Progenitor cell of endocrine pancreas (in vitro differentiated cells): Measurements from ENCODE around the gene APBB1IP. TPM values are rescaled to one million over a fixed set of nuclear protein-coding genes. Genes with fewer than 3 reads are reported as not detected.
"Not testable (repeated sequence)": the region's sequence is repeated elsewhere in the genome, so short reads cannot be mapped to it uniquely, and the experiment has no call there.

ENCODE experiments used
- DNase-seq: peaks from one replicate; pipeline ENCODE4 v3.0.0; 2021; ENCODE audit warnings: low spot score; ENCODE audit not compliant: unreplicated experiment
- H3K27ac Mint-ChIP-seq: 2 replicates; pipeline ENCODE4 v1.8.0; 2021; ENCODE audit warnings: mild to moderate bottlenecking, moderate library complexity, mixed read lengths
- H3K27me3 Mint-ChIP-seq: 2 replicates; pipeline ENCODE4 v1.8.0; 2021; ENCODE audit warnings: mixed read lengths
- H3K36me3 Mint-ChIP-seq: 2 replicates; pipeline ENCODE4 v1.8.0; 2022; ENCODE audit warnings: mixed read lengths; ENCODE audit not compliant: insufficient read depth
- H3K4me1 Mint-ChIP-seq: 2 replicates; pipeline ENCODE4 v1.8.0; 2021; ENCODE audit warnings: low read depth, mixed read lengths
- H3K4me3 Mint-ChIP-seq: 2 replicates; pipeline ENCODE4 v1.8.0; 2021; ENCODE audit warnings: low read depth, mild to moderate bottlenecking, moderate library complexity, mixed read lengths
- H3K9me3 Mint-ChIP-seq: 2 replicates; pipeline ENCODE4 v1.8.0; 2021; ENCODE audit warnings: low read depth, mixed read lengths
- total RNA-seq: library from RNA; stranded (reverse); gene quantifications from 2 replicates; pipeline ENCODE4 v1.2.1, GENCODE V29; 2021
- TF ChIP-seq, protein P1 (sequence below): fragments of 200-600 bp; sonication (generic); IDR thresholded peaks from one replicate; pipeline ENCODE4 v1.5.0; 2021; ENCODE audit warnings: antibody characterized with exemption, mild to moderate bottlenecking; ENCODE audit not compliant: unreplicated experiment

Gene APBB1IP
- total RNA-seq, 1 donor from 2014 or later: 0.38 TPM

DNA sequence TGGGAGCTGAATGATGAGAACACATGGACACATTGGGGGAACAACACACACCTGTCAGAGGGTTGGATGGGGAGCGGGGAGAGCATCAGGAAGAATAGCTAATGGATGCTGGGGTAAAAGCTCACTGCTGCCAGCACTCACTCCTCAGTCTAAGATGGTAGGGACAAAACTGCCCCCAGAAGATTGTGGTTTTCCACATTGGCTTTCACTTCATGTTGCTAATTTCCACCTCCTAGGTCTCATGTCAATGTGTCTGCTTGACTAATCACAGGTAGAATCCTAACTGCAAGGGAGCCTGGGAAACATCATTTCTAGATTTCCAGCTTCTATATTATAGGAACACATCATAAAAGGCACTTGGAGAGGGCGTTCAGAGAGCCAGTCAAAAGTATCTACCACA is 22.6 kb downstream of the APBB1IP start:
- Mint-ChIP-seq H3K9me3 (peaks cover 3% of the 10 kb centered on the region), H3K27me3 (no peaks in the 10 kb centered on the region), H3K36me3 (no peaks in the 10 kb centered on the region), H3K4me3 (no peak overlapping the region), H3K27ac (no peak overlapping the region), H3K4me1 (no peaks in the 10 kb centered on the region)
- no peak for DNase-seq
- TF ChIP-seq, protein P1, sequence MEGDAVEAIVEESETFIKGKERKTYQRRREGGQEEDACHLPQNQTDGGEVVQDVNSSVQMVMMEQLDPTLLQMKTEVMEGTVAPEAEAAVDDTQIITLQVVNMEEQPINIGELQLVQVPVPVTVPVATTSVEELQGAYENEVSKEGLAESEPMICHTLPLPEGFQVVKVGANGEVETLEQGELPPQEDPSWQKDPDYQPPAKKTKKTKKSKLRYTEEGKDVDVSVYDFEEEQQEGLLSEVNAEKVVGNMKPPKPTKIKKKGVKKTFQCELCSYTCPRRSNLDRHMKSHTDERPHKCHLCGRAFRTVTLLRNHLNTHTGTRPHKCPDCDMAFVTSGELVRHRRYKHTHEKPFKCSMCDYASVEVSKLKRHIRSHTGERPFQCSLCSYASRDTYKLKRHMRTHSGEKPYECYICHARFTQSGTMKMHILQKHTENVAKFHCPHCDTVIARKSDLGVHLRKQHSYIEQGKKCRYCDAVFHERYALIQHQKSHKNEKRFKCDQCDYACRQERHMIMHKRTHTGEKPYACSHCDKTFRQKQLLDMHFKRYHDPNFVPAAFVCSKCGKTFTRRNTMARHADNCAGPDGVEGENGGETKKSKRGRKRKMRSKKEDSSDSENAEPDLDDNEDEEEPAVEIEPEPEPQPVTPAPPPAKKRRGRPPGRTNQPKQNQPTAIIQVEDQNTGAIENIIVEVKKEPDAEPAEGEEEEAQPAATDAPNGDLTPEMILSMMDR: no peak

DNA sequence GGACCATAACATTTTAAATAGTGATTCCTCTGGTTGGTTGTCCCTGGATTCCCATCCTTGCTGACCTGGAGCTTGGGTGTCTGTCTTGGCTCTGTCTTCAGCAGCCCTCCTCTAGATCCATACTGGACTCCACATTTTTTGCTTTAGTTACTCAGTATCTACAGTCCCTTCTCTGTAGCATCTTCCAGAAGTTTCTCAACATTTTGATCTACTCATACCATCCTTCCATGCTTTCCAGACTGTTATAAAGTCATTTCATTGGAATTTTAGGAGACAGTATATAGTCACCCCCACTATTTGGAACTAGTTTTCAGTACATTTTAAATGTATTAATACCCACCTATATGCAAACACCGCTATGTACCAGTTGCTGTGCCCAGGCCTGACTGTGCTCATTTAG is 25.8 kb downstream of the APBB1IP start:
- H3K36me3 Mint-ChIP-seq: no peaks in the 10 kb centered on the region
- no peak overlapping the region for H3K4me3 Mint-ChIP-seq
- TF ChIP-seq, protein P1: no peak

DNA sequence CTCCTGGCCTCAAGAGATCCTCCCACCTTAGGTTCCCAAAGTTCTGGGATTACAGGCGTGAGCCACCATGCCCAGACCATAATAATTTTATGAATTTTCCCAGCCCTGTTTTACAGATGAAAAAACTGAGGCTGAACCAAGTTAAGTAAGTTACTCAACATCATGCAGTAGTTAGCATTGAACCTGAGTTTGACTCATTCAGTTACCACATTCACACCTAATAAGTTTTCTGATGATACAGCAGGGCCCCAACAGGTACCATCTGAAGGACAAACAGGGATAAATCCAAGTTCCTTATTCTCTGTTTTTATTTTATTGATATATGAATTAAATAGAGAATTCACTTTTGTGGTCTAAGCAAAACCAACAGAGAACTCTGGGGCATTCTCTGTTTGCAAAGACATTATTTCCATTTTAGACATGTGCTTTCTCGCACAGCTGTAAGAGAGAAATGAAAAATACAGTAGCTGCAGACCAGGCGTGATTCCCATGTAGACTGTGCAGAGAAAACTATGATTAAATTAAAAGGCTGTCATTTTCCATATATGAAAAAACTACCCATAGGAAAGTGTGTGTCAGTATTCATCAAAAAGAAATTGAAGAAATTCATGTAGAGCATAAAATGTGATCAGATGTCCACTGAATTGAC is 26.6 kb downstream of the APBB1IP start:
- Mint-ChIP-seq H3K27me3 (no peaks in the 10 kb centered on the region), H3K36me3 (no peaks in the 10 kb centered on the region), H3K4me3 (no peak overlapping the region), H3K9me3 (peaks cover 3% of the 10 kb centered on the region), H3K4me1 (peaks cover 2% of the 10 kb centered on the region), H3K27ac (no peak overlapping the region)
- no peak for DNase-seq
- TF ChIP-seq, protein P1: no peak

More for the DNA sequence above, 25.8 kb downstream of the APBB1IP start:
- DNase-seq: no peak
- Mint-ChIP-seq H3K9me3 (peaks cover 3% of the 10 kb centered on the region), H3K27ac (no peak overlapping the region), H3K4me1 (peaks cover 2% of the 10 kb centered on the region), H3K27me3 (no peaks in the 10 kb centered on the region)

DNA sequence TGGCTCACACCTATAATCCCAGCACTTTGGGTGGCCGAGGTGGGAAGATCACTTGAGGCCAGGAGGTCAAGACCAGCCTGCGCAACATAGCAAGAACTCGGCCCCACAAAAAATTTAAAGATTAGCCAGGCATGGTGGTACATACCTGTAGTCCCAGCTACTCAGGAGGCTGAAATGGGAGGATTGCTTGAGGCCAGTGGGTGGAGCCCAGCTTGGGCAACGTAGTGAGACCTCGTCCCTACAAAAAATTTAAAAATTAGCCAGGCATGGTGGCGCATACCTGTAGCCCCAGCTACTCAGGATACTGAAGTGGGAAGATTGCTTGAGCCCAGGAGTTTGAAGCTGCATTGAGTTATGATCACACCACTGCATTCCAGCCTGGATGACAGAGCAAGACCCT is 28.4 kb downstream of the APBB1IP start:
- not testable (repeated sequence) for H3K27ac Mint-ChIP-seq

DNA sequence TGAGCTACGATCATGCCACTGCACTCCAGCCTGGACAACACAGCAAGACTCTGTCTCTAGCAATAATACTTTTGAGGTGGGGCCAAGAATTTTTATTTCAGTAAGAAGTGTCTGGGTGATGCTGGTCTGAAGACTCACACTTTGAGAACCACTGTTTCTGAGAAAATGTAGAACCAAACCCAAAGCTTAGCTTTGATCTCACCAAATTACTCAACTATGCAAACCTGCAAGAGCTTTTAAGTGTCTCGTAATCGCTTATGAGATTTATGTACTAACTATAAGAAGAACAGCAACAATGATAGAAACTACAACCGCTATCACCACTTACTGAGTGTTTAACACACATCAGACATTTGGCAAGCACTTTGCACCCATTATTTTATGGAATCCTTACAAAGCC is 29.5 kb downstream of the APBB1IP start:
- Mint-ChIP-seq H3K27ac (no peak overlapping the region), H3K4me3 (no peak overlapping the region), H3K36me3 (no peaks in the 10 kb centered on the region), H3K9me3 (no peaks in the 10 kb centered on the region), H3K4me1 (peaks cover 2% of the 10 kb centered on the region), H3K27me3 (no peaks in the 10 kb centered on the region)
- DNase-seq: no peak
- TF ChIP-seq, protein P1: no peak

More for the DNA sequence above, 28.4 kb downstream of the APBB1IP start:
- not testable (repeated sequence) for H3K4me1 Mint-ChIP-seq, DNase-seq, H3K9me3 Mint-ChIP-seq, H3K27me3 Mint-ChIP-seq, H3K4me3 Mint-ChIP-seq, H3K36me3 Mint-ChIP-seq

DNA sequence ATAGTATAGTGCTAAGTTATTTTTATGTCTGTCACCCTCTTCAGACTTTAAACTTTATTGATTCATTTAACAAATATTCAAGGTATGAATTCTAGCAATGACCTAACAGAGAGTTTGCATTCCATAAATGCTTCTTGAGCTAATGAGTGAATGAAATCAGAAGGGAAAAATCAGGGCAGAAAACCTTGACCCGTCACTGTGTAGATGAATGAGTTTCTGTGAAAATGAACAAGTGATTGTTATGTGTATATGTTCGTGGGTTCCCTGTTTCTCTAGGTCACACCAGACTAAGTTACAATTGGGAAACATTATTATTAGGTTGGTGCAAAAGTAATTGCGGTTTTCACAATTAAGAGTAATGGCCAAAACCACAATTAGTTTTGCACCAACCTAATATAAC is 30.1 kb downstream of the APBB1IP start:
- DNase-seq: no peak
- H3K36me3 Mint-ChIP-seq: no peaks in the 10 kb centered on the region
- TF ChIP-seq, protein P1: no peak
- no peak overlapping the region for H3K4me3 Mint-ChIP-seq
- H3K27me3 Mint-ChIP-seq: no peaks in the 10 kb centered on the region
- H3K9me3 Mint-ChIP-seq: no peaks in the 10 kb centered on the region
- no peak overlapping the region for H3K27ac Mint-ChIP-seq
- H3K4me1 Mint-ChIP-seq: peaks cover 2% of the 10 kb centered on the region
